ENCODE measurements around the gene ATP6V1A.

GRCh38 chr3:113719294-113719693 lies 27.5 kb upstream of the ATP6V1A start:
- TF ChIP-seq EZH2 (IDR thresholded peaks at IDR 0.05; ENCODE audit: borderline replicate concordance, low read depth, low read length, severe bottlenecking): no peak
- TF ChIP-seq CTCF (IDR thresholded peaks at IDR 0.05; ENCODE audit: borderline replicate concordance, extremely low read depth, low read length, poor library complexity, severe bottlenecking): no peak

All from DND-41 (cell line).